AML-193 (cell line): Measurements from ENCODE around the gene STX18.

Experiments used
- DNase-seq, 2 experiments: peaks; one replicate each; lab custom pipeline; 2025; lab: John Stamatoyannopoulos, UW

The STX18 gene

DNA sequence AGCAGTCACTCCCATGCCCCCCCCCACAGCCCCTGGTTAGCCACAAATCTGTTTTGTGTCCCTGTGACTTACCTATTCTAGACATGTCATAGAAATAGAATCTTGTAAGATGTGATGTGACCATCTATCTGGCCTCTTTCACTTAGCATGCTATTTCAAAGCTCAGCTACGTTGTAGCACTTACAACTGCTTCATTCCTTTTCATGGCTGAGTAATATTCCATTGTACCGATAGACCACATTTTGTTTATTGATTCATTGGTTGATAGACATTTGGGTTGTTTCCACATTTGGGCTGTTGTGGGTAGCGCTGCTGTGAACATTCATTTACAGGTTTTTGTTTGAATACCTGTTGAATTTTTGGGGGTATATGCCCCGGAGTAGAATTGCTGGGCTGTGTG, 143.4 kb downstream of the STX18 start:
- DNase-seq = no peak

DNA sequence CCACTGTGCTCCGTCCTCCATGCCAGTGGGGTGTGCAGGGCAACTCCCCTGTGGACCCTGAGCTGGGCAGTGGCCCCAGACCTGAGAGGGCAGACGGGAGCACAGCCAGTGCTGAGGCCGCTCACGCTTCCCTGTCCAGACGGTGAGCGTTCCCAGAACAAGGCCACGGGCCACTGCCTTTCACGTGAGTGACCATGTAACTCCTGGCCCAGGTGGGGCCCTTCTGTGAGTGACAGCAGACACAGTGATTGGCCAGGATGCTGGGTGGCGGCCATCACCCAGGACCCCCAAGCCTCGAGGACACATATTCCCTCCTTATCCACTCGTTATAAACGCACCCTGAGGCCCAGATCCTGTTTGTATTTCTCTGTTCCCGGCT, 144.4 kb downstream of the STX18 start:
- no peak for DNase-seq

DNA sequence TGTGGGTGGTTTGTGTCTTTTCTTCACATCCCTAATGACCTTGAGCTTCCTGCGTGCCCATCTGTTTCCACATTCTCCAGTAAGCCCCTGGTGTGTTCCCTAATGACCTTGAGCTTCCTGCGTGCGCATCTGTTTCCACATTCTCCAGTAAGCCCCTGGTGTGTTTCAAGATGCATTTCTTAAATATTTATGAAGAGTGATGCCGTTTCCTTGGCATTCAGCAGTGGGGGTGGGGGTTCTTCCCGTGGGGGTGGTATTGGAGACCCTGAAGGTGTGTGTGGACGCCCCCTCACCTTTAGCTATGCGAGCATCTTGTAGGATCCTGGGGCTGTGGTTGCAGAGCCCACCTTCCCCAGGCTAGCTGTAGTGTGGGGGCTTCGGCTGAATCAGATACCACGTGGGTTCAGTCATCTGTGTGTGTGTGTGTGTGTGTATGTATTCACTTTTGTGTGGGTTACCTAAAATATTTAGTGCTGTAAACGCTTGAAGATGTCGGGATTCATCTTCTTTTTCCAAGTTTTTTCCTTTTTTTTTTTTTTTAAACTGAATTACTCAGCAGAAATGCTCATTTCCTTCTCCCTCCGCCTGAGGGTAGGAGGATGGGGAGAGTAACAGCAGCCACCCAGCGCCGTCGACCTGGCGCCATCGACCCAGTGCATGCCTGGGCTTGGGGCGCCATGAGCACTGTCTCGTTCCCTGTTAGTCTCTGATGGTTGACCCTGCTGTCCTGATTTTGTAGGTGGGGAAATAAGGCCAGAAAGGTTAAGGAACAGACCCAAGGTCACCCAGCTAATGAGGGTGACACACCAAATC, 145.0 kb downstream of the STX18 start:
- no peak for DNase-seq

DNA sequence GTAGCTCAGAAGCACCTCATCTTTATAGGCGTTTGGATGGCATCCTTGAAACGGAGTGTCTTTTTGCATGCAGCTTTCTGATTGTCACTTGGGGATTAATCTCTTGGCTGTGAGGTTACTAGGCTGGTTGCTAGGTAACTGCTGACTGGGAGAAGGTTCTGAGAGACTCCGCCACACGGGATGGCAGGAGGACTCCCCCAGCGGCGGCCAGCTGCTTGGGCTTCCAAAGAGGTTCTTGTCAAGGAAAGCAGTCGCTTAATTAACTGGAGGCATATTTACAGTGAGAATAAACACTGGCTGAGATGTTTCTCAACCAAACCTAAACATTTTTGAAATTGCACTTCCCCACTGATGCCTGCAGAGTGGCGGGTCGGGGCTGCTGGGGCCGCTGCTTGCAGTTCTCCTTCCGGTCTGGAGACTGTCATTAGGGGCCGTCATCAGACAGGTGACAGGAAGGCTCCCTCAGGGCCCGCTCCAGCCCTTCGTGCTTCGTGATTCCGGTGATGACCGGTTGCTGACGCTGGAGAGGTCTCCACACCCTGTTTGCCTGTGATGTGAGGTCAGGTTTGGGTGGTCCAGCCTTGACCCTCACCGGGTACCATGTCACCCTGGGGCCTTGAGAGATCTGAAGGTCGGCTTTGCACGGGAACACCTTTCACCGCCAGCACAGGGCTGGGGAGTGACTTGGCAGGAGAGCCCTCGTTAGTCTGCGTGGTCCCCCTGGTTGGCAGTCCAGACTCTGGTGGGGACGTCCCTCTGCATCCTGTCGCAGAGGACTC, 145.8 kb downstream of the STX18 start:
- no peak for DNase-seq

DNA sequence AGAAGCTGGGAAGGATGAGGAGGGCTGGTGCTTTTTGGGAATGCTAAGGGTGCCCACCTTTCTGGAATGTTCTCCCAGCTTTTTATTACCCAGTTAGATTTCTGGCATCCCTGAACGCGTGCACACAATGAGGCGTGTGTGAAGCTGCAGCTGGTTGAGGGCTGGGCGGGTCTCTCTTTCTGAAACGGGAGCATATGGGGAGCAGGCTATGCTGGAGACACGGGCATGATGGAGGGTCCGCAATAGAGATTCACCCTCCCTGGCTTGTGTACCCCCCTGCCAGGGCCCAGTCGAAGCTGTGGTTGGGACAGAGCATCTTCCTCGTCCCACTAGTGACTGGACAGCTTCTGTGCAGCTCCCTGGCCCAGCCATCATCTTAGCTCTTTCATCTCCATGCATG, 146.5 kb downstream of the STX18 start:
- no peak for DNase-seq

DNA sequence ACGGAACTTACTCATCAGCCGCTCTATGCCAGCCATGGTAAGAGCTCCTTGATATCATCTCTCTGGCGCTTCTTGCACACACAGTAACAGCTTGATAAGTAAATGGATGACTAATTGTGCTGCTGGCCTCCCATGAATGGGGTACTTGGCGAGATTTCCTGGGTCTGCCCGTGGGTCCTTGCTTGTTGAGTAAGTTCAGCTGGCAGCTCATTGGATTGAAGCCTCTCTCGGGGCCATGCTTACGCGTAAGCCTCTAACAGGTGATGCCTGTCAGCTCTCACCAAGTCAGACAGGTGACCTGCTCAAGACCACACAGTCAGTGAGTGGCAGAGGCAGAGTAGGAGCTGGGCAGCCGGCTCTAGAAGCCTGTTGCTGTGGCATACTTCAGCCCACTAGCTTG, 147.2 kb downstream of the STX18 start:
- DNase-seq = no peak

DNA sequence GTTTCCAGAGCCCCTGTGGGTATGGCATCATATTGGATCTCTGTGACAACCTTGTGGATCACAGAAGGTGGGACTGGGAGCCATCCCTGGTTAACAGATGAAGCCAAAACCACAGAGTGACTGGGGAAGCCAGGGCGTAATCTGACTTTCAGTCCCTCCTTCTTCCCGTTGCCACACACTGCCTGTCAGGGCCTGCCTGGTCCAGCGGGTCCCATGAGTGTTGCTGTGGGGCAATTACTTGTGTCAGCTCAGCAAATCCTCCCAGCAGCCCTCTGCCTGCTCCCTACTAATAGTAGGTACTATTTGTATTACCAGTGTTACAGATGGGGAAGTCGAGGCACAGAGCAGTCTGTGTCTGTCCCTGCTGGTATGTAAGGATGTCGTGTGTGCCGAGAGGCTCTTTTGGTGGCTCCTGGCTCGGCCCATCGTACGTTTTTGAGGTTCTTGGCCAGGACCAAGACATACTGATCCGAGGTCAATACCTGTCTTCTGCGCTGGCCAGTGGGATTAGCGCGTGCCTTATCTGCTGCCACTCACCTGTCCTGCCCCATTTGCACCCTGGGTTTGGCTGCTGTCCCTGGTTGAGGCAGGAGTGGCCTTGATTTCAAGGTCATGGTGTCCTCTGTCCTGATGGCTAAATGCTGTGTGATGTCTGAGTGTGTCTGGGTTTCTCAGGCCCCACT, 149.2 kb downstream of the STX18 start:
- no peak for DNase-seq

DNA sequence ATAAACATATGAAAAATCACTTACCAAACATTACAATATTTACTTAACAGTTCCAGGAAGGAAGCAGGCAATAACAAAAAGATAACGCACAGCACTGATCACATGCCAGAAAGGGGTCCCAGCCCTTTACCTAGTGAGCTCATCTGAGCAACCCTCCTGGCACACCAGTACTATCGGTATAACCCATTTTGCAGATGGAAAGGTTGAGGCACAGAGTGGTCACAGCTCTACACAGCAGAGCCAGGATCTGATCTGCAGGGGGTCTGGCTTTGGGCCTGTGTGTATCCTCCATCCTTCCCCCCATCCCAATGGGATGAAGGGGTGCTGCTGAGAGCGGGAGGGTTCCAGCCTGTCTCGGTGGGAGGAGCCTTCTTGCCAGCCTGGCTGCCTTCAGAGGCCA, 150.0 kb downstream of the STX18 start:
- no peak for DNase-seq

DNA sequence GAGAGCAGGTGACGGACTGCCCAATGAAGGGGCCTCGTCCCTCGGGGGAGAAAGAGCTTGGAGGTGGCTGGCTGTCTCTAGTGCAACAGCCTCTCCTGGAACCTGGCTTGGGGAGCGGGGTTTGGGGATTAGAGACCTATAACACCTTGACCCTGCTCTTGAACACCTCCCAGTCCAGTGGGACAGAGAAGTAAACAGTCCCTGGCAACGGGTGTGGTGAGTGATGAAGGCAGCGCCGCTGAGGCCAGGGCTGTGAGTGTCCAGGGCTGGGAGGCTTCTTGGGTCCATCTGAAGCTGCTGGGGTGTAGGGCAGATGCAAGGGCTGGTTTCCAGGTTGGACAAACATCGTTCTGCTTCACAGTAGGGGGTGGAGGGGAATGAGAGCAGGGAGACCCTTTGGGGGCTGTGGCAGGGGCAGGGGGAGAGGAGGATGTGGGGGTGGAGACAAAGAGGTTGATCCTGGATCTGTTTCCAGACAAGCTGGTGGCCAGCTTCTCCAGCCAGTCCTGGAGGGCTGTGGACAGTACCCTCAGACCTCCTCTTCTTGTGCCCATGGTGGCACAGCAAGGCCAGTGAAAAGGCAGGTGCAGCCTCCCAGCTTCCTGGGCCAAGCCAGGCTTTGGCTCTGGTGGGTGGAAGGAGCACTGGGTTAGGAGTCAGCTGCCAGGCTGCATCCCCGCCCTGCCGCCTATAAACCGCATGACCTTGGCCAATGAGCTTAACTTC, 151.2 kb downstream of the STX18 start:
- no peak for DNase-seq

DNA sequence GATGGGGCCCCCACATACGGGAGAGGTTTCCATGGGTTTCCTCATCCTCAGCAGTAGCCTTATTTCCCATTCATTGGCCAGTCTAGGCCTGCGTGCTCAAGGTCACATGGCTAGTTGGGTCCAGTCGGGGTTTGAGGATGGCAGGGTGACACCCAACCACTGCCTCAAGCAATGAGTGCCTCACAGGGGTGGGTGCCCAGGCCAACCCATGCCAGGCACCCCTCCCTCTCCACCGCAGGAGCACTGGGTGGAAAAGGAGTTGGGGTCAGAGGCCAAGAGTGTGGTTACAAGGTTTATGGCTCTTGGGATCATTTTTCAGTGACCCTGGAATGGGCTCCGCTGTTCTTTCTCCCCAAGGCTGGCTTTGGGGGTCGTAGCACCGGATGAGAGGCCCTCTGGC, 151.8 kb downstream of the STX18 start:
- no peak for DNase-seq

DNA sequence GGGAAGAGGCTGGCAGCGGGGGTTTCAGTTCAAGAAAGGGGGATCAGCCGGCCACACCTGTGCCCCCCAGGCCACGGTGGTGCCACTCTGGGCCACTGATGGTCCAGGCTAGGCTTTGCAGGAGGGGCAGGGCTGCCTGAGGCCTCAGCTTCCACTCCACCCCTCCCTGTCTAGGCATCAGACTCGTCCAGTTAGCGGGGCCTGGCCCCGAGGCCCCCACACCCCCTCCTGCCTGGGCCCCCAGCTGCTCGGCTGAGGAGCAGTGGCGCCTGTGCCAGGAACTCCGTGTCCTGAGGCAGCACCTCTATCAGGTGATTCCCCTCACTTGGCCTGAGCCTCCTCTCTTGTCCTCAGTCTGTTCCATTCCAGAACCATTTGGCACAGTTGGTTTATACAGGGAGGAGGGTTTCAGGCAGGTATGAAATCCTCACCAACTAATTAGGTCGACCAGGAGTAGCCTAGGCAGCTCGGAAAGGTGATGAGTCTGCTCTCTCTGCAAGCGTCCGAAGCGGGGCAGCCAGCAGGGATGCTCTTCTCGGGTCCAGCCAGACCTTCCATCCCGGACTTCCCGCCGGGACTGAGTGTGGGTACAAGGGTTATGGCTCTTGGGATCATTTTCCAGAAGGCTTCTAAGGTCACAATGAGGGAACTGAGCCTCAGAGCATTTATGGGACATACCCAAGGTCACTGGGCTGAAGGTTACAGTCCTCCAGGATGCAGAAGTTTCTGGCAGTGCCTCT, 152.8 kb downstream of the STX18 start:
- no peak for DNase-seq

DNA sequence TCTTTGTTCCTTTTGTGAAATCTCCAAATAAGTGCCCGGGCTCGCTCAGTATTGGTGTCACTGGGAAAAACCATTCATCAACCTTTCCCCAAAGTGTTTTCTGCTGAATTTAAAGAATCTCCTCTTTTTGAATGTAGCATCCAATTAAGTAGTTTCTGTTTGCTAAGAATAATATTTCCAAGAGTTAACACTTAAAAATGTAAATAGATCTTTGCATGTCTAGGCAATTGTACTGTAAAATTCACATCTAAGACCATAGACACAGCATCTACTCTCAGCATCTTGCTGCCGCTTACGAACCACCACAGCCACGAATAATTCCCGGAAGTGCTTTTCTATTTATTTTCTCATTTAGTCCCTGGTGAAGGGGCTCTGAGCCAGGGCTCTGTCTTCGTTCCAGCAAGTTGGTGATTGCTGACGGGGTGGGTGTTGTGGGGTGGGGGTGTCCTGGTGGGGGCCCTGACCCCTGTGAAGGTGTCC, 153.5 kb downstream of the STX18 start:
- DNase-seq = no peak

DNA sequence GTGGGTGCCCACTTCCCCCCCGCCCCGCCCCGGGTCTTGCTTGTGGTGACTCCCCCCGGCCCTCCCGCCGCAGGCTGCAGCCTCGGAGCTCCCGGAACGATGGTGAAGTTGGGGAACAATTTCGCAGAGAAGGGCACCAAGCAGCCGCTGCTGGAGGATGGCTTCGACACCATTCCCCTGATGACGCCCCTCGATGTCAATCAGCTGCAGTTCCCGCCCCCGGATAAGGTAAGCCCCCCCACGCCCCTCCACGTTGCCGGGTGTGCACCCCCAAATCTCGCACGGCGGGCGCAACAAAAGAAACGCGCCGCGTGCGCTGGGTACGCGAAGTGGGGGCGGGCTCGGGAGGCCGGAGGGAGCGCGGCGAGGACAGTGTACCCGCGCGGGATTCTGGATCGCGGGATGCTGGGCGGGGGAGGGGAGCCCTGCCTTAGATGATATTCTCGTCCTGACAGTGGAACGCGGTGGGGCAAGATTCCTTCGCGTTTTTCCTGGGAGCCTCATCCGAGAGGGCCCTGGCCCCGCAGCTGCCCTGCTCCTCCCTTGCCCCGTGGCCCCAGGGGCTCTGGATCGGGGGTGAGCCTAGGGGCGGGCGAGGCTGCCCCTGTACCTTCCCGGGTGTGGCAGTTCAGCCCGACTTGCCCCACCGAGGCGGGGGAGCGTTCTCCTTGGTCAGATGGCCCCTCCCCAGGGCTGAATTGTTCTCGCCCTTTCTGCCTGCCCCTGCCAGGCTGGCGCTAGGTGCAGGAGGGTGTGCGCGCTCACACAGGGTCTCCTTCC, 154.1 kb downstream of the STX18 start:
- DNase-seq = no peak

DNA sequence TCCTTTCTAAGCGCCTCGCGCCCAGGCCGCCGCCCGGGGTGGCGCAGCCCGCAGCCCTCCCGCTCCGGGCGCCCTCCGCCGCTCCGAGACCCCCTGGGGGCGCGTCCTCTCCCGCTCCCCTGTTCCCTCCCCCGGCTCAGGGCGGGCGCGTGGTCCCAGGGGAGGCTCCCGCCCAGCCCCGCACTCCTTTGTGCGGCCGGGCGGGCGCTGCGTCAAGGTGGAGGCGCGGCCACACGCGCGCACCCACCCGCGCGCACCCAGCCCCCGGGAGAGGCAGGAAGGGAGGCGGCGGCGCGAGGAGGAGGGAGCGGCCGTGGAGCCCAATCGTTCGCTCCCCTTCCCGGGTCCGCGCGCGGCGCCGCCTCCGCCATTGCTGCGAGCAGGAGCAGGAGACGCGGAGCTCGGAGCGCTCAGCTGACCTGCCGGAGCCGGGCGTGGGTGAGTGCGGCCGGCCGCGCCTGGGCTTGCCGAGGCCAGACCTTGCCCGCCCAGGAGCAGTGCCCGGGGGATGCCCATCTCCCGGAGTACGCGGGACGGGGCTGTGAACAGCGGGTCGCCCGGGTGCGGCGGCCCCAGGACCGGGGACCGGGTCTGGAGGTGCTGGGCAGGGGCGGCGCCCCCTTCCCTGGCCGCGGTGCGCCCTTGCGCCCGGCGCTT, 155.0 kb downstream of the STX18 start, which contains the start of gene NSG1:
Gene NSG1 (plus strand): TSS at position 367 of the 657 bp plus-strand sequence. CDS start 528 bp downstream, outside the sequence.
- DNase-seq = no peak

DNA sequence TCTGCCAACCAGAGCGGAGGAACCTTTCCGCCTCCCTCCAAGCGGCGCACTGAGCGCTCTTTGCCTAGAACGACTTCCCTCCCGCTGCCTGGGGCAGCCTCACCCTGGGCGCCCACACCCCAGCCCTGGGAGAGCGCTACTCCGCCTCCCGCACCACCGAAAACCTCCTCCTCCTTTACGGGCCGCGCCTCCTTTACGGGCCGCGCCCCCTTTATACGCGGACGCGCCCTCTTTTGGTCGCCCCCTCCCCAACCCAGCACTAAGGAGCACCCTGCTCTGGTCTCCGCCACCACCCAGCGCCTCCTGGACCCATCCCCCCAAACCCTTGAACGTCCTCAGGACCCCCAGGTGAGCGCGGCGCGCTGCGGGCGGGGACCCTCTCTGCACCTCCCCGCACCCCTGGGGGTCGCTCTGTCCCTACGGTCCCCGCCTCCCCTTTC, 155.5 kb downstream of the STX18 start:
- no peak for DNase-seq

DNA sequence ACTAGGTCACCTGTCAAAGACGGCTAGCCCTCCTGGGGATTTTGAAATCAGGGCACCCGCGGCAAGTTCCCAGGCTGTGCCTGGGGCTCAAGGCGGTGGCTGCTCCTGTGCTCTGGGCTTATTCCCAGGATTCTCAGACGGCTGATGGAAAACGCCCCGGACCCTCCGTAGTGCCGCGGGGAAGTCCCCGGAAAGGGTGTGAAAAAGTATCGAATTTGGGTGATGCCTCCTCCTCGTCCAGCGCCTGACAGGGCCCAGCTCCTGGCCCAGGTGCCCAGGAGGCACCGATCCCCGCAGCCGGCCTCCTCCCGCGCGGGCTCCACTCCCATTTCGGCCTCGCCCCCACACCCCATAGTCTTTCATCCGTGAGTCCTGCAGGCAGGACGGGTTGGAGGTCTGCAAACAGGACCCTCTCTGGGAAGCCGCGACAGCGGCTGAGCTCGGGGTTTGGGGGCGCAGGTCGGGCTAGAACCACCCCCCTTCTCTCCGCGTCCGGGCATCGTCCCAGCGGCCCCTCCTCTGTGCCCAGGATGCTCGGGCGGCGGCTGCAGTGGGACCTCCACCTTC, 156.0 kb downstream of the STX18 start:
- no peak for DNase-seq

DNA sequence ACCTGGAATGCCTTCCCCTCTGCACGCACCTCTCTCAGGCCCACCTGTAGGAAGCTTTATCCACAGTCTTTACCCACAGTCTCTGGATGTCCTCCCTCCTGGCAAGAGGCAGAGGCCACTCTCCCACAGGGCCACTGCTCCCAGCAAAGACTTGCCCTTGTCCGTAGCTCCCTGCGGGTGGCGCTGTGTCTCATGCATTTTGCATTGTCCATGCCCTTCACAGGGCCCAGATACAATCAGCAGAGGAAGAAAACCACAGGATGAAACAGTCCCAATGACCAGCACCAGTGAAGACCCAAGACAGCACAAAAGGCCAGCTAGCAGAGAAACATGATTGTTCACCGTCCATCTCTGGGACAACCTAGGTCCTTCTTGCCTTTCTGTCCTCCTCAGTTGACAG, 157.0 kb downstream of the STX18 start:
- DNase-seq = peak in 1 of 2 experiments; percentile 31

DNA sequence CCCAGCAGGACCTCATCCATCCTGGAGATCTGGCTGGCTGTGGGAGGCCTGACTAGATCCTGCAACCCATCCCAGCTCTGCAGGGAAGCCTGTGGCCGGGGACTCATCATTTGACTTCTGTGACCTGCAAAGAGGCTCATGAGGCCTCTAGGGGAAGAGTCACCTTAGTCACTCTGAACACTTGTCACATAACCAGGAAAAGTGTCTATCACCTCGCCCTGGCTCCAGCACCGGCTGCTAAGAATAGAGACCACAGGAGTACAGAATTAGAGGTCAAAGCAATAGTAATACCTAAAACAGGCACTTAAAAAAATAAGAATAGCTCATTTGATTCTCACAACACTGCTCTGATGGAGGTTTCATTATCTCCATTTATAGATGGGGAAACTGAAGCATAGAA, 158.8 kb downstream of the STX18 start:
- DNase-seq = no peak

DNA sequence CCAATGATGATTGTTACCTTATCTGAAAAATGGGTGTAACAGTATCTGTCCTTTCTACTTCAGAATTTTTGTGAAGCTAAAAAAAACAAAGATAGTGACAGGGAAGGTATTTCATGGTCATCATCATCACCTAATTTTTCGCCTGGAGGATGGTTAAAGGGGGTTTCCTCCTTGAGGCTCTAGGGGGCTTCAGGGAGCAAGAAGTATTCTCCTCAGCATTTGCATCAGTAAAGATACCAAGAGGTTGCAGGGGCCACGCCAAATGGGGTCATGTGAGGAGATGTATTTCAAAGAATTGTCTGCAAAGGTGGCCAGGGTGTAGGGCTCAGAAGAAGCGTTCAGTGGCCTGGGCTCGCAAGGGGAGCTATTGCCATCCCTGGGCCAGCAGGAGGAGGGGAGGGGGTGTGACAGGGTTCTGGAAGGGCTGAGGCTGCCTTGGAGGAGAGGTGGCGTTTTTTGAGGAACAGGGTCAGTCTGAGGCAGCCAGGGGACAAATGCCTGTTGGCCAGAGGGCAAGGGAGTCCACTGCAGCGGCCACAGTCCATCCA, 162.2 kb downstream of the STX18 start:
- DNase-seq = no peak
